CD4-positive, alpha-beta T cell treated with Interferon alpha-2 for 1 hour (primary cell): ENCODE data around the gene HIPK2.

Experiments used
- DNase-seq, 2 donors: peaks; one replicate each; pipeline ENCODE4 v3.0.0-alpha.2; 2020 to 2022

The HIPK2 gene

GRCh38 chr7:139669106-139670061 lies 108.4 kb downstream of the HIPK2 start:
- DNase-seq: no peak

DNA sequence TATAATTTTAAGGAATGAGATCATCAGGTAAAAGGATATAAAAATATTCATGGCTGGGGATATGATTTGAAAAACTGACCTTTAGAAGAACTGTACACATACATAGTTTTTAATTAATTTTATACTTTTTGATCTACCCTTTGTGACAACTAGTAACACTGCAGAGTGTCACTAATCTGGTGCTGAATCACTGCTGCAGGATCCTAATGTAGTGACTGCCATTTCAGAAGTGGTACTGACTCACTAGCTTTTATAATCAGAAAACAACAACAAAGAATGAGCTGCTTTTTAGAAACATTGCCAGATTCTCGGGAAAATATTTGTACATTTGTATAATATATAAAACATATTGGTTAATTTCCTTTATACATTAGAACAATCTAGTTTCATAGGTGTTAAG lies 110.4 kb downstream of the HIPK2 start:
- no peak for DNase-seq

GRCh38 chr7:139666501-139666900 lies 111.3 kb downstream of the HIPK2 start:
- no peak for DNase-seq

GRCh38 chr7:139664434-139664833 lies 113.4 kb downstream of the HIPK2 start:
- no peak for DNase-seq

- no peak for DNase-seq
These were observed 114.1 kb downstream of the HIPK2 start for GRCh38 chr7:139663608-139664177.

DNA sequence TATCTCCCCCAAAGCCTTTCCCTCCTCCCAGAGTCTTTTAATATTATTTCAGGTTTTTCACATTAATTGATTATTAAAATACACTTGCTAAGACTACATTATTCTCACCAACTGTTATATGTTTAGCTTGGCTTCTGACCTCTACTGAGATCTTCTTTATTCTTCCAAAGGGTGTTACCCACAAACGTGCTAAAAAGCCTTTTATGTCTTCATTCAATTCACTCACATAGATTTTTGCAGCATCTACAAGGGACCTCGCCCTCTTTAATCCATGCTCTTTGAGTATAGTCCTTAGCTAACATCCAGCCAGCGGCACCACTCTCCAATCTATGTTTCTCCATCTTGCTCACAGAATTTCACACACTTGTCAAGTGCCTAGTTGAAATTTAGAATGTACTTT lies 115.9 kb downstream of the HIPK2 start:
- DNase-seq: no peak

GRCh38 chr7:139661043-139661440 lies 116.8 kb downstream of the HIPK2 start:
- no peak for DNase-seq

DNA sequence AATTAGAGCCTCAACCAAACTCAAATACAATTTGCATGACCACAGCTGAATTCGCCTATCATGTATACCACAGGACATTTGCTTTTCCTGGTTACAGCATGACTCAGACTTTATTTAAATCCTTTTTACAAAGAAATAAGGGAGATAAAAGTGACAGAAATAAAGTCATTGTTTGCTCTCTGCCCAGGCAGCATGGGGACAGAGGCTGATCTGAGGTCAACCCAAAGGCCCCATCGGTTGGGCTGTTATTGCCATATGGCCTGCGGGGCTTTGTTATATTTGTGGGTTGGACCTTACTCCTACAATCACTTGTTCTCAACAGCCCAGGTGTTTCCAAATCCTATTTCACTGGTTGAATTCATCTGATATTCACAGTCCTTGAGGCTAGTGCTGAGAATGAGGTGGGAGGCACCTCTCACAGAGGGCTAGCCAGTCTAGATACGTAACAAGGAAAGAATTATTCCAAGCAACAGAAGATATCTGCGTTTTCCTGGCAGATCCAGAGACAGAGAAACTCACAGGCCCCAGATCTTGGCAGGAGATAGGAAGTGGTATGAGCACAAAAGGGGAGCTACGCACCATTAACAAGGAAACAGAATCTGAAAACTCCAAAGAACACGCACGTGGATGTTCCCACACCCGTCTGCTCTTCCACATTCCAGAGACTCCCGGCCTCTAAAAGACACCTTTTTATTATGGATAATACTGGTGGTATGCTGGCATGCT lies 117.3 kb downstream of the HIPK2 start:
- no peak for DNase-seq

DNA sequence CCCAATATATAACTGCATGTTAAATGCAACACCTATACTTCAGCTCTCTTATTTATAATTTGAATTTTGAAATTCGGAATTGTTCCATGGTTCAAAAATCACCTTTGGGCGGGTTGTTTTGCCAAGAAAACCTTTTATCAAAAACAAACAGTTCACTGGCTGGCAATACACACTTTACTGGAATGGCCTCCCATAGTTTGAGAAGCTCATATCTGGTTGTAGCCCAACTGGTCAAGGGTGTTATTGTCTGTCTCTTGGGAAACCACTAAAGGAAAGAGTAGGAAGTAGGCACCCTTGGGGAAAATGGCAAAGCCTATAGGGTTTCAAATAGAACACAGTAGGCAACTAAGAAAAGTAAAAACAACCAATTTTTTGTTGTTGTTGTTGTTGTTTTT lies 117.9 kb downstream of the HIPK2 start:
- no peak for DNase-seq

DNA sequence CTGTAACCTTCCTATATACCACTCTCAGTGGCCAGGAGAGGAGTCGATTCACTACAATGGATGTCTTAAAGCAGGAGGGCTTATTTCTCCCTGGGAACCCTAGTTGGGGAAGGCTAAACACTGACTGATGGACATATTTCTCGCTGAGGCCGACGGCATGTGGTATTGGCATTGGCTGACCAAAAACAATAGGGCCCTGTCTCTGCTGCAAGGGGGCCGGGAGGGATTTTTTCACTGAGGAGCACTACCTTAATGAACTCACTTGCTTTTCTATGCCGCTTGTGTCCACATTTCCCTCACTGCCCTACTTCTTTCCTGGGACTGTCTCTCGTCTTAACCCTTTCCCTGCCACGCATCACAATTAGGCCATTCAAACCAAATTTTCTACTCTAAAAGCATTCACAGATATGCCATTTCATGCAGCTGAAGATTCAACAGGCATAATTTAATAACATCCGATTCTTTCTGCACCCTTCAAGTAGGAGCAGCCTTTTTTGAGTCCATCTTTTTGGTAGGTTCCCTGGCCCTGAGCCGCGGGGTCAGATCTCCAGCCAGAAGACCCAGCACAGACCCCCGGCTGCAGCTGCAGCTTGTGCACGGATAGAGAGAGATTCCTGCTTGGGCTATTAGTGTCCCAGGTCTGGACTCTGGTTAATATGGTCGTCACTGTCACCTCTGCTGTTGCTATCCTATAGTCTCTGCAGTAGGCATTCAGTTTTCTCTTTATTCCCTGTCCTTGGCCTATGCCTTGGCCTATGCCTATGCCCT lies 118.7 kb downstream of the HIPK2 start:
- DNase-seq: no peak

DNA sequence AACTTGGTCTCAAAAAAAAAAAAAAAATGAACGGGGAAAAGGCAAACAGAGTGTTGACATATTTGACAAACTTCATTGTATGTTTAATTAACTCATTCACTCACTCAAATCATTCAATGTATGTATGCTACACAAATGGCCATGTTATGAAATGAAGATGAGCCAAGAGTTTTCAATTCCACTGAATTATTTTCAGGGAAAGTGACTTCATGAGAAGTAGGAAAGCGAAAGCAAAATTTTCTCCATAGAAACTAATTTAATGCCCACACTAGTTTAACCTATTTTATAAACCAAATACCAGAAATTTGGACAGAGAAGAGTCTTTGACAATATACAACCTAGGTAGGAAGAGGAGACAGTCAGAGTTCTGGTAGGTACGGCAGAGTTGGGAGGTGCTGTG lies 119.5 kb downstream of the HIPK2 start:
- no peak for DNase-seq

DNA sequence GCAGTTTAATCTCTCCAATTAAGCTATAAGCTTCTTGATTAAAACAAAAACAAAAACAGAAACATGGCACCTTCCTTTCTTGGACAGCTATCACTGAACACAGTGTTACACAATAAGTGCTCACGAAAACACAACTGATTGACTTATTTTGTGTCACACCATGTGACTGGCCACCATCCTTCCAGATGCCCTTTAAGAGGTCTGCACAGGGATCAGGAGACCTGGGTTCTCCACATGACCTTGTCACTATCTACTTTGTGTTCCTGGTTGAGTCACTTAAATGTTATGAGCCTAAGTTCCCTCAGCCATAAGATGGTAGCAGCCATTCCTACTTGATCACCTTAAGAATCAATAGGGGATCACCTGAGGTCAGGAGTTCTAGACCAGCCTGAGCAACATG lies 120.1 kb downstream of the HIPK2 start:
- DNase-seq: no peak

- DNase-seq: no peak
These were observed 121.4 kb downstream of the HIPK2 start for GRCh38 chr7:139656387-139656786.

DNA sequence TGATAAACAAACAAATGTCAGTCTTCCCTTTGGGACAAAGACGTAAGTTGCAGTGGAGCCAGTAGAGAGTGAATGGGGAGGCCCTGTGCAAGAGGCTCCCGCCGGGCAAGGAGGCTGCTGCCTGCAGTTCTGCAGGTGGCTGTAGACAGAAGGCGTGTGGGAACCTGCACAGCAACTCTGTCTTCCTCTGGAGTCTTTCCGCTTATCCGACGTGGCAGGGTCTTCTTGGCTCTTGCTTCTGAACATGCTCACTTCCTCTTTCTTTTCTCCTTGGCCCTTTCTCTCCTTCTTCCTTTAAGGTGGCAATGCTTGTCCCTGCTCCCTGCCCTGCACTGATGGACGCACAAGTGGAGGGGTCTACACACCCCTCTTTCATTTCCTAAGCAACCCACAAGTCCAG lies 122.5 kb downstream of the HIPK2 start:
- no peak for DNase-seq

DNA sequence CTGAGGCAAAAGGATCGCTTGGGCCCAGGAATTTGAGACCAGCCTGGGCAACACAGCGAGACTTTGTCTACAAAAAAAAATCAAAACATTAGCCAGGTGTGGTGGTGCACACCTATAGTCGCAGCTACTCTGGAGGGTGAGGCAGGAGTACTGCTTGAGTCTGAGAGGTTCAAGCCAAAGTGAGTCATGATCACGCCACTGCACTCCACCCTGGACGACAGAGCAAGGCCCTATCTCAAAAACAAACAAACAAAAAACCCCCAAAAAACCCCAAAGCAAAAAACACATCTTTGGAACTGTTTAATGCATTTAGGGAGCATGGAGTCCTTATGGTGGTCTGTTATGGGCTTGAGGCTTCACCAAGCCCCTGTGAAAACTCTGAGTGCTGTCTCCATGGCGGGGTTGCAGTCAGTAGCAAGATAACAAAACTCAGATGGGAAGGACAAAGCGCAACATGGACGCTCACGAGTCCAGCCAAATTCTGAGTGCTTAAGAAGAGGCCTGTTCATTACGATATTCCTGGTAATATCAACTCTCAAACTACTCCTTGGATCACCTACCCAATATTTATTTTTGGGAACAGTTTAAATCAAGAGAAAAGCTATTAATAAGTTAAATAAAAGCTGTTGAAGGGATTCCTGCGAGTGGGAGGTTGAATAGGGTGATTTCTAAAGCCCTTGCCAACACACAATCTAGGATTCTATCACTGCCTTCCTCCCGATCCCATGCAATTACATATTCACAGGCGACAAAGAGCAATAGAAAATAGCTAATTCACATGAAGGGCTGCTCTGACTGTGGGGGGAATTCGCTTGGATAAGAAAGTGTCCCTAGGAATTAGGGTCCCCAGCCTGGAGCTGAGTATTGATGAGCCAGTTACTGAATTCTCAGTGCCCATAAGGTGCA lies 123.3 kb downstream of the HIPK2 start:
- no peak for DNase-seq

DNA sequence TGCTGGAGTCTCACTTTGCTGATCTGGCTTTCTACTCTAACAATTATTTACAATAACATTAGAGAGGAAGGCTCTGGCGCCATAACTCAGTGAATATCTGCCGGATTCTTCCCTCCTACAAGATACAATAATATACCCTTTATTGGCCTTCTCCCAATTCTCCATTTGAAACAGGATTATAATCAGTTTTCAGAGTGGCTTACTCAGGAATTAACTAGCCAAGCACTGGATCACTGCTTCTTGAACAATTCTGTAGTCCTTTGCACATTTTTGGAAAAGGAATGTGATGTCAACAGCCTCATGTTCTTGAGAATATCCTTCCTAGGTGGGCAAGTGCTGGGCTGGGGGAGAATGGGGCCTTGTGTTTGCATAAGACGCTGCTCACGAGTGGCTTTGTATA lies 125.9 kb downstream of the HIPK2 start:
- no peak for DNase-seq

GRCh38 chr7:139651308-139651707 lies 126.5 kb downstream of the HIPK2 start:
- no peak for DNase-seq

DNA sequence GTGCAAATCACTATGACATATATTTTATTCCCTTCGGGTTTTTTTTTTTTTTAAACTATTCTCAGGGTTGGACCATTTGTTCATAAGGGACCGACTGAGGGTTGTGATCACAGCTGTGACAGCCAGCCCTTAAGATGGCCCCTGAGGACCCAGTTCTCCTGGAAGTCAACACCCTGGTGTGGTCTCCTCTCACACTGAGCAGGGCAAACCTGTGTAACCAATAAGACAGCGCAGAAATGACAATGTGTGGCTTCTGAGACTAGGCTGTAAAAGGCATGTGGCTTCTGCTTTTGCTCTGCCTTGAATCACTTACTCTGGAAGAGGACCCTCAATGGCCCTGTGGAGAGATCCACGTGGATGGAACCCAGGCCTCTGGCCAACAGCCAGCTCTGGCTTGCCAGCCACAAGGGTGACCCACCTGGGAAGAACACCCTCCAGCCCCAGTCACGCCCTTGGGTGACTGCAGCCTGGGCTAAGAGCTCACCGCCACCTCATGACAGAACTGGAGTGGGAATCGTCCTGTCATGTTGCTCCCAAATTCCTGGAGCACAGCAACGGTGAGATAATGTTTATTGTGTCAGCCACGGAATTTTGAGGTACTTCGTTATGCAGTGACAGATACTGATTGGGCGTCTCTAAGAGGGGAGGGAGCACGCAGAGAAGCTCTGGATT lies 127.2 kb downstream of the HIPK2 start:
- no peak for DNase-seq

DNA sequence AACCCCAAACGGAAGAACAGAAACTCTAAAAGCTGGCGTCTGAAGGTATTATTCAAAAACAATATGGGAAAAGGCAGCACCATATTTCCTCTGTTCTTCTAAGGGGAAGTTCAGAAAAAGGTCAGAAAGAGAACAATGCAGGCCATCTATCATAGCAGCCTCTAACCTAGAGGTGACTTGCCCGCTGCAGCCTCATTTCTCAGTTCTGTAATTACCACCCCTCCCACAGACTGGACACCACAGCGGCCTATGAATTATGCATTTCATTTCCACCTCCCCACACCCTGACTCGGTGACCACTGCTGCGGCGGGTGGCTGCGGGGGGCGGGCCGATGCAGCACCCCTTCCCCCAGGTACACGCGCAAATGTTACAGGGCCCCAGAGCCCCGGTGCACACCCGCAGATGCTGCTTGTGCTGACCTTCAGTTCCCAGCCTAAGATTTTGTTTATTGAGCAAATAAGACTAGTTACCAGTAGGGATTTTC lies 128.8 kb downstream of the HIPK2 start:
- DNase-seq: peak in 1 of 2 donors; percentile 34

GRCh38 chr7:139648391-139648861 lies 129.4 kb downstream of the HIPK2 start:
- no peak for DNase-seq

DNA sequence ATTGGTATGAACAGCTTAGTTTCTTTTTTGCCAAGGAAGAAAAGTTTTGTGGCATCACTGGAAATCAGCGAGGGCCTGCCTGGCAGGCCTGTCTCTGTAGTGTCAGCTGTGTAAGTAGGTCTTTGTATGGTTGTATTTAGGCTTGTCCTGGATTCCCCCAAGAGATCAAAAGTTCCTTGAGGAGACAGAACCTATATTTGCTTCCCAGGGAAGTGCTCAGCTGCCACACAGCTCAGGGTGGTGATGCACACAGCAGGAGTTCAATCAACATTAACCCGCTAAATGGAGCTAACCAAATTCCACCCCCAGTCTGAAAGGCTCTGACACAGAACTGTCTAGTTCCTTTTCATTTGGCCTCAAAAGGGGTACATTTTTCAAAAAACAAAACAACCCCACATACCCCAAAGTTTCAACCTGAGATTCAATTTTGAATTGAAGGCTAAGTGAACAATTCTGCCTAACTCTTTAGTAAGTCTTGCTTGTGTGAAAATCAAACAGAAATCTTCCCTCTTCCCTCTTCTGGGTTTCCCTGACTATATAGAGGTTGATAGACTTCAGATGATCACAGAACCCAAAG lies 129.9 kb downstream of the HIPK2 start:
- no peak for DNase-seq
